ENCODE results near the gene UNG.

DNA sequence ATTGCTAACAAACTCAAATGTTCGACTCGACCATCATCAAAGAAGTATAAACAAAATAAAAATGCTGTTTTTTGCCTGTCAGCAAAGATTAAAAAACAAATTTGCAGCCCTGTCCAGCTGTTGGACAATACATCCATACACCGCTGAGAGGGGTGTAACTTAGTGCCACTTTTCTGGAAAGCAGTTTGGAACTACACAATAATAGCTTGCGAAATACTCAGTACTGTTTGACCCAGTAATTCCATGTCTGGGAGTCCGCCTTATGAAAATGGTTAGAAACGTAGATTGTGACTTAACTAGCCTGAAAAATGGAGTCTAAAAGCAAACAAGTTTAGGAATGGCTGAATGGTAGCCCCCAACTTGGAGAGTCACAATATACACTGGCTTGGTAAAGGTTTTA lies 38.6 kb upstream of the UNG start:
- TF ChIP-seq, protein P1, sequence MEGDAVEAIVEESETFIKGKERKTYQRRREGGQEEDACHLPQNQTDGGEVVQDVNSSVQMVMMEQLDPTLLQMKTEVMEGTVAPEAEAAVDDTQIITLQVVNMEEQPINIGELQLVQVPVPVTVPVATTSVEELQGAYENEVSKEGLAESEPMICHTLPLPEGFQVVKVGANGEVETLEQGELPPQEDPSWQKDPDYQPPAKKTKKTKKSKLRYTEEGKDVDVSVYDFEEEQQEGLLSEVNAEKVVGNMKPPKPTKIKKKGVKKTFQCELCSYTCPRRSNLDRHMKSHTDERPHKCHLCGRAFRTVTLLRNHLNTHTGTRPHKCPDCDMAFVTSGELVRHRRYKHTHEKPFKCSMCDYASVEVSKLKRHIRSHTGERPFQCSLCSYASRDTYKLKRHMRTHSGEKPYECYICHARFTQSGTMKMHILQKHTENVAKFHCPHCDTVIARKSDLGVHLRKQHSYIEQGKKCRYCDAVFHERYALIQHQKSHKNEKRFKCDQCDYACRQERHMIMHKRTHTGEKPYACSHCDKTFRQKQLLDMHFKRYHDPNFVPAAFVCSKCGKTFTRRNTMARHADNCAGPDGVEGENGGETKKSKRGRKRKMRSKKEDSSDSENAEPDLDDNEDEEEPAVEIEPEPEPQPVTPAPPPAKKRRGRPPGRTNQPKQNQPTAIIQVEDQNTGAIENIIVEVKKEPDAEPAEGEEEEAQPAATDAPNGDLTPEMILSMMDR (IDR thresholded peaks at IDR 0.05): no peak
- TF ChIP-seq POLR2A (IDR thresholded peaks at IDR 0.05): no peak
- TF ChIP-seq EP300 (IDR thresholded peaks at IDR 0.05): no peak

Measured in ovary (tissue), 3 donors.